ENCODE results near the gene FRMD4B.

FRMD4B gene

DNA sequence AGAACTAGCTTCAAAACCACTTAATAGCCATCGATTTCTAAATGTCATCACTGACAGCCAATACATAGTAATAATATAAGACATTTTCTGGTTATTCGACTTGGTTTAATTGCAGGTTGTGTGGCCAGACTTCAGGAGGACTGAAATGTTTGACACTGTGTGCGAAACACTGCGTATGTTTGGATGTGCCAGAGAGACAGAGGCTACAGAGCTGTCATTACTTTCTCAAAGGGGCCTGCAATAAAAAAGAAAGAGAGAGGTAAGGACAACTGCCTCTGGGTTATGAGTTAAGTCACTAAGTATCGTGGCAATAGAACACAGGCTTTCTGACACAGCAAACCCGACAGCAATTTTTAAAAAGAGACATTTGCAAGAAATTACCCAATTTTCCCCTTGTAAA lies 264.4 kb downstream of the FRMD4B start:
- no peak for DNase-seq (ENCODE audit: low read depth)

DNA sequence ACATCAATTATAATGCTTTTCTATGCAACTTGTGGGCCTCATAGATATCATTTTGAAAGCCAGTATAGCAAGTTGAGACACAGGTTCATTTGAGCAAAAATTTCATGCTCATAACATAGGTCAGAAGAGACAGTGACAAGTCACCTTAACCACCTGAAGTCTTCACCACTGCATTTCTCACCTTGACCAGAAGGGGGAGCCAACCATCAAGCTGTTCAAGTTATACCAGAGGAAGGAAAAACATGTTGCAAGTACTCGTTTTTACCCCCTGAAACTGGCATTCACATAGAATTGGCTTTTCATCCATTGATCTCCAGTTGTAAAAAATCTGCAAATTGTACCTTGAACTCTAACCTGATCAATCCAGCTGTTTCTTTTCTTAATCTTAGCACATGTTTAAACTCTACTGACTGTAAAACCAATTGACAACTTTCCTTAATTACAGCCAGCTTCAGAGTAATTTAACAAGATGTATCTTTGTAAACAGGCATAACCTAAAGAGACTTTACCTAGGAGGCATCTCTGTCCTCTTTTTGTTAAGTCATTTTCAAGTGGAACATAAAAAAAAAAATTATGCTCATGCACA lies 264.9 kb downstream of the FRMD4B start:
- DNase-seq (ENCODE audit: low read depth): peak; percentile 66

All from EH (cell line).